H9 (cell line): ENCODE measurements around the gene USP37. TPM values are rescaled to one million over a fixed set of nuclear protein-coding genes. Genes with fewer than 3 reads are reported as not detected.

Source experiments
- DNase-seq: peaks from one replicate; pipeline ENCODE4 v3.0.0-alpha.2; 2017
- H2AFZ ChIP-seq: one replicate; pipeline ENCODE4 v1.6.1; 2013; ENCODE audit warnings: mild to moderate bottlenecking, low read length, control low read depth, moderate library complexity
- H2AK5ac ChIP-seq: 2 replicates; pipeline ENCODE4 v1.6.1; 2013; ENCODE audit warnings: low read length, control low read depth, mixed read lengths; ENCODE audit not compliant: insufficient read length
- H2BK120ac ChIP-seq: one replicate; pipeline ENCODE4 v1.6.1; 2013; ENCODE audit warnings: low read depth, mild to moderate bottlenecking, low read length, control low read depth, inconsistent platforms; ENCODE audit not compliant: poor library complexity, severe bottlenecking
- H2BK12ac ChIP-seq: 2 replicates; pipeline ENCODE4 v1.6.1; 2013; ENCODE audit warnings: low read length, control low read depth, mixed read lengths, low read depth; ENCODE audit not compliant: insufficient read length
- H2BK15ac ChIP-seq: 2 replicates; pipeline ENCODE4 v1.6.1; 2013; ENCODE audit warnings: low read depth, low read length, control low read depth
- H2BK20ac ChIP-seq: one replicate; pipeline ENCODE4 v1.6.1; 2013; ENCODE audit warnings: low read depth, mild to moderate bottlenecking, low read length, control low read depth, inconsistent platforms; ENCODE audit not compliant: poor library complexity, severe bottlenecking
- H2BK5ac ChIP-seq: 2 replicates; pipeline ENCODE4 v1.6.1; 2013; ENCODE audit warnings: low read length, control low read depth, mixed read lengths; ENCODE audit not compliant: insufficient read length
- H3K14ac ChIP-seq: 2 replicates; pipeline ENCODE4 v1.6.1; 2013; ENCODE audit warnings: low read length, control low read depth; ENCODE audit not compliant: insufficient read depth
- H3K18ac ChIP-seq: 2 replicates; pipeline ENCODE4 v1.6.1; 2013; ENCODE audit warnings: low read depth, mild to moderate bottlenecking, mixed read lengths, low read length, control low read depth; ENCODE audit not compliant: insufficient read length
- H3K23ac ChIP-seq: 2 replicates; pipeline ENCODE4 v1.6.1; 2013; ENCODE audit warnings: low read length, control low read depth, mixed read lengths, low read depth; ENCODE audit not compliant: insufficient read length
- H3K23me2 ChIP-seq: 2 replicates; pipeline ENCODE4 v1.6.1; 2013; ENCODE audit warnings: low read depth, mild to moderate bottlenecking, mixed read lengths, low read length, control low read depth; ENCODE audit not compliant: insufficient read length, poor library complexity, severe bottlenecking
- H3K27ac ChIP-seq: 2 replicates; pipeline ENCODE4 v1.5.1; 2013; ENCODE audit warnings: low read length, control low read depth, mixed read lengths, low read depth; ENCODE audit not compliant: insufficient read length
- H3K27me3 ChIP-seq: 2 replicates; pipeline ENCODE4 v1.6.1; 2013; ENCODE audit warnings: low read length, control low read depth, inconsistent platforms; ENCODE audit not compliant: insufficient read depth
- H3K4ac ChIP-seq: 2 replicates; pipeline ENCODE4 v1.6.1; 2013; ENCODE audit warnings: low read depth, mild to moderate bottlenecking, control low read depth, inconsistent platforms, low read length, moderate library complexity
- H3K4me1 ChIP-seq: 2 replicates; pipeline ENCODE4 v1.6.1; 2013; ENCODE audit warnings: low read length, control low read depth, inconsistent platforms; ENCODE audit not compliant: insufficient read depth
- H3K4me2 ChIP-seq: 2 replicates; pipeline ENCODE4 v1.6.1; 2013; ENCODE audit warnings: low read length, control low read depth, mixed read lengths; ENCODE audit not compliant: insufficient read length, insufficient read depth
- H3K56ac ChIP-seq: 2 replicates; pipeline ENCODE4 v1.6.1; 2013; ENCODE audit warnings: low read depth, mild to moderate bottlenecking, mixed read lengths, low read length, control low read depth; ENCODE audit not compliant: insufficient read length
- H3K79me1 ChIP-seq: 2 replicates; pipeline ENCODE4 v1.6.1; 2013; ENCODE audit warnings: low read depth, mild to moderate bottlenecking, moderate library complexity, low read length, control low read depth, inconsistent platforms; ENCODE audit not compliant: insufficient read depth, poor library complexity, severe bottlenecking
- H3K79me2 ChIP-seq: 2 replicates; pipeline ENCODE4 v1.6.1; 2013; ENCODE audit warnings: low read length, control low read depth, inconsistent platforms; ENCODE audit not compliant: insufficient read depth
- H3K9ac ChIP-seq: 2 replicates; pipeline ENCODE4 v1.6.1; 2013; ENCODE audit warnings: low read length, control low read depth, mixed read lengths; ENCODE audit not compliant: insufficient read length; ENCODE audit errors: extremely low read depth
- H3K9me3 ChIP-seq: one replicate; pipeline ENCODE4 v1.6.1; 2013; ENCODE audit warnings: low read depth, low read length, inconsistent platforms; ENCODE audit not compliant: control insufficient read depth
- H3T11ph ChIP-seq: one replicate; pipeline ENCODE4 v1.6.1; 2013; ENCODE audit warnings: mild to moderate bottlenecking, low read length, control low read depth, inconsistent platforms
- H4K20me1 ChIP-seq: one replicate; pipeline ENCODE4 v1.6.1; 2013; ENCODE audit not compliant: control insufficient read depth, insufficient read length, insufficient read depth
- H4K5ac ChIP-seq: 2 replicates; pipeline ENCODE4 v1.6.1; 2013; ENCODE audit warnings: low read depth, mild to moderate bottlenecking, mixed read lengths, low read length, control low read depth; ENCODE audit not compliant: insufficient read length
- H4K8ac ChIP-seq: replicated peaks from 2 replicates; pipeline ENCODE4 v1.6.1; 2013; ENCODE audit warnings: low read length, control low read depth, mixed read lengths, low read depth; ENCODE audit not compliant: insufficient read length
- H4K91ac ChIP-seq: 2 replicates; pipeline ENCODE4 v1.6.1; 2013; ENCODE audit warnings: low read depth, mild to moderate bottlenecking, moderate library complexity, mixed read lengths, low read length, control low read depth; ENCODE audit not compliant: insufficient read length
- H3K27ac Mint-ChIP-seq, 3 experiments: 2 replicates in 2 of 3; 3 replicates in 1 of 3; pipeline ENCODE4 v1.8.0; 2020 to 2021; ENCODE audit warnings: mixed read lengths in 3 of 3, mild to moderate bottlenecking in 1 of 3, moderate library complexity in 1 of 3
- H3K27me3 Mint-ChIP-seq: 2 replicates; pipeline ENCODE4 v1.8.0; 2021; ENCODE audit warnings: low read depth, mild to moderate bottlenecking, moderate library complexity, mixed read lengths
- H3K36me3 Mint-ChIP-seq, 3 experiments: 2 replicates in 2 of 3; 3 replicates in 1 of 3; pipeline ENCODE4 v1.8.0; 2020 to 2021; ENCODE audit warnings: low read depth in 3 of 3, mixed read lengths in 3 of 3; ENCODE audit not compliant: insufficient read depth in 1 of 3
- H3K4me1 Mint-ChIP-seq, 2 experiments: 2 replicates each; pipeline ENCODE4 v1.8.0; 2020; ENCODE audit warnings: mixed read lengths in 2 of 2
- H3K4me3 Mint-ChIP-seq, 2 experiments: 2 replicates in 1 of 2; 3 replicates in 1 of 2; pipeline ENCODE4 v1.8.0; 2020 to 2021; ENCODE audit warnings: mild to moderate bottlenecking in 2 of 2, mixed read lengths in 2 of 2, moderate library complexity in 1 of 2
- H3K9me3 Mint-ChIP-seq, 2 experiments: 2 replicates in 1 of 2; 3 replicates in 1 of 2; pipeline ENCODE4 v1.8.0; 2020; ENCODE audit warnings: mild to moderate bottlenecking in 2 of 2, mixed read lengths in 2 of 2, moderate library complexity in 1 of 2
- CTCF ChIP-seq: fragments of 200-600 bp; sonication (generic); conservative IDR thresholded peaks from 3 replicates; pipeline ENCODE4 v1.8.0; 2021; ENCODE audit warnings: antibody characterized with exemption, mild to moderate bottlenecking
- WGBS: extraction: QIAGEN DNeasy Blood & Tissue Kit; methylation state at CpG from one replicate; pipeline ENCODE4 v1.1.7; 2013; ENCODE audit warnings: missing lambda C conversion rate, low lambda C conversion rate, mixed read lengths; ENCODE audit not compliant: insufficient read length; ENCODE audit errors: extremely low coverage; 5-methylcytosine and 5-hydroxymethylcytosine counted together
- total RNA-seq: library from RNA; stranded (reverse); gene quantifications from 2 replicates; pipeline ENCODE4 v1.2.1, GENCODE V29; 2021

USP37 gene
- total RNA-seq, 1 experiment from 2014 or later, result 34.9 TPM

DNA sequence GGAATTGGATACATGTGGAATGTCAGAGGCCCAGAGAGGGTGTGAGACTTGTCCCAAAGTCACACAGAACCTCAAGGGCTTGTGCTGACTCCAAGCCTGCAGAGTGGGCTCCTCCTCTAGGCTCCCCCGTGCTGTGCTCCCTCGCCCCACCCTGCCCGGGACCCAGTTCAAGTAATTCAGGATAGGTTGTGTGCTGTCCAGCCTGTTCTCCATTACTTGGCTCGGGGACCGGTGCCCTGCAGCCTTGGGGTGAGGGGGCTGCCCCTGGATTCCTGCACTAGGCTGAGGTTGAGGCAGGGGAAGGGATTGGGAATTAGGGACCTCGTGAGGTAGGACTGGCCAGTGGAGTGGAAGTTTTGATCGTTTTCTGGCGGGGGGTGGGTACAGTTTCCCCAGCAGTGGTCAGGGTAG is 165.7 kb downstream of the USP37 start:
- H2BK12ac ChIP-seq, result no peak overlapping the region
- Mint-ChIP-seq H3K27ac (no peak overlapping the region; a peak in 1 of 7 replicates), H3K9me3 (no peaks in the 10 kb centered on the region), H3K27me3 (peaks cover 16% of the 10 kb centered on the region), H3K4me3 (no peak overlapping the region; a peak in 2 of 5 replicates), H3K36me3 (peaks cover 4 to 25% (median 22%) of the 10 kb centered on the region in 3 experiments; a peak in 6 of 7 replicates), H3K4me1 (peaks cover 23 to 29% of the 10 kb centered on the region in 2 experiments)
- no peak overlapping the region for H3K27ac ChIP-seq
- H3K23ac ChIP-seq, result no peak overlapping the region
- peaks cover 30% of the 10 kb centered on the region for H3K23me2 ChIP-seq
- H2AK5ac ChIP-seq, result no peak overlapping the region
- H3K9me3 ChIP-seq, result no peaks in the 10 kb centered on the region
- no peak overlapping the region for H2AFZ ChIP-seq
- peaks cover 4% of the 10 kb centered on the region; the same call in 1 of the 2 replicates for H3K4me1 ChIP-seq
- no peak for TF ChIP-seq CTCF
- no peak overlapping the region for H4K91ac ChIP-seq
- no peak overlapping the region for H3K9ac ChIP-seq
- no peak overlapping the region for H2BK5ac ChIP-seq
- H3K14ac ChIP-seq, result no peak overlapping the region; the same call in 1 of the 2 replicates
- H3K56ac ChIP-seq, result no peak overlapping the region
- no peak for DNase-seq
- H4K20me1 ChIP-seq, result no peaks in the 10 kb centered on the region
- no peaks in the 10 kb centered on the region for H3K79me2 ChIP-seq
- H2BK20ac ChIP-seq, result no peak overlapping the region
- no peak overlapping the region for H2BK15ac ChIP-seq
- H4K8ac ChIP-seq, result no peak overlapping the region
- peaks cover 13% of the 10 kb centered on the region for H3K27me3 ChIP-seq
- H3K18ac ChIP-seq, result no peak overlapping the region
- no CpG with 5 or more reads among the region's 8 CpGs for WGBS
- H3K4me2 ChIP-seq, result no peak overlapping the region
- H3K4ac ChIP-seq, result no peak overlapping the region
- H3K79me1 ChIP-seq, result no peaks in the 10 kb centered on the region
- H3T11ph ChIP-seq, result no peak overlapping the region
- no peak overlapping the region for H2BK120ac ChIP-seq
- no peak overlapping the region for H4K5ac ChIP-seq
